ENCODE results near the gene ZNF697.

DNA sequence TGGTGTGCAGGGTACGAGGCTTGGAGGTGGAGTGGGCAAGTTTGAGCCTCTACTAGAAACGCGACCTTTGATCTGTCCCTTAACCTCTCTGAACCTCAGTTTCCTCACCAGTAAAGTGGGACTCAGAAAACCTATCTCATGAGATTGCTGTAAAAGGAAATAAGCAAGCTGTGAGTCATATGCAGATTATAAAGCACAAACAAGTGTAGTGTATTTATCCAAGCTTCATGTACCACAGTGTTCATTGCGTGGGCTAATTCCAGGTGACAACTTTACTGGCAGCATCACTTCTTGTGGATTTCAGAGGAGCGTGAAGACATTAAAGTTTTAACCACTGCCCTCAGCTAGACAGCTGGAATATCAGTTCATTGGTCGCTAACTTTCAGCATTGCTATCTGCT lies 44.4 kb downstream of the ZNF697 start:
- TF ChIP-seq, protein P1, sequence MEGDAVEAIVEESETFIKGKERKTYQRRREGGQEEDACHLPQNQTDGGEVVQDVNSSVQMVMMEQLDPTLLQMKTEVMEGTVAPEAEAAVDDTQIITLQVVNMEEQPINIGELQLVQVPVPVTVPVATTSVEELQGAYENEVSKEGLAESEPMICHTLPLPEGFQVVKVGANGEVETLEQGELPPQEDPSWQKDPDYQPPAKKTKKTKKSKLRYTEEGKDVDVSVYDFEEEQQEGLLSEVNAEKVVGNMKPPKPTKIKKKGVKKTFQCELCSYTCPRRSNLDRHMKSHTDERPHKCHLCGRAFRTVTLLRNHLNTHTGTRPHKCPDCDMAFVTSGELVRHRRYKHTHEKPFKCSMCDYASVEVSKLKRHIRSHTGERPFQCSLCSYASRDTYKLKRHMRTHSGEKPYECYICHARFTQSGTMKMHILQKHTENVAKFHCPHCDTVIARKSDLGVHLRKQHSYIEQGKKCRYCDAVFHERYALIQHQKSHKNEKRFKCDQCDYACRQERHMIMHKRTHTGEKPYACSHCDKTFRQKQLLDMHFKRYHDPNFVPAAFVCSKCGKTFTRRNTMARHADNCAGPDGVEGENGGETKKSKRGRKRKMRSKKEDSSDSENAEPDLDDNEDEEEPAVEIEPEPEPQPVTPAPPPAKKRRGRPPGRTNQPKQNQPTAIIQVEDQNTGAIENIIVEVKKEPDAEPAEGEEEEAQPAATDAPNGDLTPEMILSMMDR (optimal IDR thresholded peaks at IDR 0.05 in 1 of 3, IDR thresholded peaks at IDR 0.05 in 1 of 3, conservative IDR thresholded peaks at IDR 0.05 in 1 of 3; ENCODE audit: extremely low read depth in 1 of 3, insufficient read depth in 2 of 3, low read length in 3 of 3): no peak
- no peak for TF ChIP-seq EZH2 (IDR thresholded peaks at IDR 0.05; ENCODE audit: low read length)

Data from keratinocyte (primary cell).